ENCODE results near the gene STK32A. TPM values are rescaled to one million over a fixed set of nuclear protein-coding genes. Genes with fewer than 3 reads are reported as not detected.

The STK32A gene
- total and polyA plus RNA-seq, 2 experiments from 2014 or later, result 2.4 to 2.8 TPM

DNA sequence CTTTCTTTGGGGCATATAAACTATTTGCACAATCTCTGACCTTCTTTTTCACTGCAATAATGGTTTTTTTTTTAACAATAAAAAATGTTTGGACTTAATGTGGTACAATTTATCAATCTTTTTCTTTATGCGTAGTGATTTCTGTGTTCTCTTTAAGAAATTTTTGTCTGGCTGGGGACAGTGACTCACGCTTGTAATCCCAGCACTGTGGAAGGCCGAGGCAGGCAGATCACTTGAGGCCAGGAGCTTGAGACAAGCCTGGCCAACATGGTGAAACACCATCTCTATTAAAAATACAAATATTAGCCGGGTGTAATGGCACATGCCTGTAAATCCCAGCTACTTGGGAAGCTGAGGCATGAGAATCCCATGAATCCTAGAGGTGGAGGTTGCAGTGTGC, 72.3 kb downstream of the STK32A start:
- H3K9me3 Mint-ChIP-seq, result no peaks in the 10 kb centered on the region; the same call in 2 of the 3 replicates
- Histone ChIP-seq H3K4me2 (no peak overlapping the region), H3K4me1 (ENCODE audit: insufficient read depth) (peaks cover 17% of the 10 kb centered on the region), H3F3A (replicated peaks; ENCODE audit: low read depth) (no peaks in the 10 kb centered on the region), H3K79me2 (replicated peaks; ENCODE audit: insufficient read depth) (no peaks in the 10 kb centered on the region), H2AFZ (no peak overlapping the region), H3K27ac (ENCODE audit: low read depth) (no peak overlapping the region), H4K20me1 (replicated peaks; ENCODE audit: insufficient read depth) (no peaks in the 10 kb centered on the region), H3K4me3 (no peak overlapping the region), H3K27me3 (ENCODE audit: insufficient read depth) (no peaks in the 10 kb centered on the region), H3K36me3 (ENCODE audit: insufficient read depth) (no peaks in the 10 kb centered on the region), H3K9me2 (ENCODE audit: insufficient read depth) (no peaks in the 10 kb centered on the region)
- peaks cover 2% of the 10 kb centered on the region for H3K27me3 Mint-ChIP-seq (ENCODE audit: insufficient read depth, low read depth, poor library complexity)
- no peak overlapping the region for H3K4me3 Mint-ChIP-seq
- 0 out of 3 replicates have a peak, but pooled peaks cover 5% of the 10 kb centered on the region for H3K36me3 Mint-ChIP-seq (ENCODE audit: low read depth)
- no peak overlapping the region for H3K27ac Mint-ChIP-seq
- DNase-seq (ENCODE audit: low spot score) (no peak), ATAC-seq (no peak)
- H3K4me1 Mint-ChIP-seq, result peaks cover 21% of the 10 kb centered on the region
- TF ChIP-seq EZH2phosphoT487 (IDR thresholded peaks at IDR 0.05; ENCODE audit: unreplicated experiment) (no peak), POLR2AphosphoS5 (IDR thresholded peaks at IDR 0.05; ENCODE audit: low read depth) (no peak), ZNF331 (CRISPR knock-in tag; IDR thresholded peaks at IDR 0.05; ENCODE audit: low read depth) (no peak), CREB1 (CRISPR knock-in tag; IDR thresholded peaks at IDR 0.05; ENCODE audit: low read depth) (no peak), STAT1 (IDR thresholded peaks at IDR 0.05; ENCODE audit: unreplicated experiment) (no peak), EZH2 (IDR thresholded peaks at IDR 0.05; ENCODE audit: low read depth, unreplicated experiment) (no peak), ZNF114 (CRISPR knock-in tag; IDR thresholded peaks at IDR 0.05) (no peak), JUNB (IDR thresholded peaks at IDR 0.05; ENCODE audit: unreplicated experiment) (no peak), NANOG (IDR thresholded peaks at IDR 0.05; ENCODE audit: borderline replicate concordance) (no peak)
- TF ChIP-seq, protein P1, sequence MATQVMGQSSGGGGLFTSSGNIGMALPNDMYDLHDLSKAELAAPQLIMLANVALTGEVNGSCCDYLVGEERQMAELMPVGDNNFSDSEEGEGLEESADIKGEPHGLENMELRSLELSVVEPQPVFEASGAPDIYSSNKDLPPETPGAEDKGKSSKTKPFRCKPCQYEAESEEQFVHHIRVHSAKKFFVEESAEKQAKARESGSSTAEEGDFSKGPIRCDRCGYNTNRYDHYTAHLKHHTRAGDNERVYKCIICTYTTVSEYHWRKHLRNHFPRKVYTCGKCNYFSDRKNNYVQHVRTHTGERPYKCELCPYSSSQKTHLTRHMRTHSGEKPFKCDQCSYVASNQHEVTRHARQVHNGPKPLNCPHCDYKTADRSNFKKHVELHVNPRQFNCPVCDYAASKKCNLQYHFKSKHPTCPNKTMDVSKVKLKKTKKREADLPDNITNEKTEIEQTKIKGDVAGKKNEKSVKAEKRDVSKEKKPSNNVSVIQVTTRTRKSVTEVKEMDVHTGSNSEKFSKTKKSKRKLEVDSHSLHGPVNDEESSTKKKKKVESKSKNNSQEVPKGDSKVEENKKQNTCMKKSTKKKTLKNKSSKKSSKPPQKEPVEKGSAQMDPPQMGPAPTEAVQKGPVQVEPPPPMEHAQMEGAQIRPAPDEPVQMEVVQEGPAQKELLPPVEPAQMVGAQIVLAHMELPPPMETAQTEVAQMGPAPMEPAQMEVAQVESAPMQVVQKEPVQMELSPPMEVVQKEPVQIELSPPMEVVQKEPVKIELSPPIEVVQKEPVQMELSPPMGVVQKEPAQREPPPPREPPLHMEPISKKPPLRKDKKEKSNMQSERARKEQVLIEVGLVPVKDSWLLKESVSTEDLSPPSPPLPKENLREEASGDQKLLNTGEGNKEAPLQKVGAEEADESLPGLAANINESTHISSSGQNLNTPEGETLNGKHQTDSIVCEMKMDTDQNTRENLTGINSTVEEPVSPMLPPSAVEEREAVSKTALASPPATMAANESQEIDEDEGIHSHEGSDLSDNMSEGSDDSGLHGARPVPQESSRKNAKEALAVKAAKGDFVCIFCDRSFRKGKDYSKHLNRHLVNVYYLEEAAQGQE (IDR thresholded peaks at IDR 0.05; ENCODE audit: unreplicated experiment), result no peak
- TF ChIP-seq, protein P2, sequence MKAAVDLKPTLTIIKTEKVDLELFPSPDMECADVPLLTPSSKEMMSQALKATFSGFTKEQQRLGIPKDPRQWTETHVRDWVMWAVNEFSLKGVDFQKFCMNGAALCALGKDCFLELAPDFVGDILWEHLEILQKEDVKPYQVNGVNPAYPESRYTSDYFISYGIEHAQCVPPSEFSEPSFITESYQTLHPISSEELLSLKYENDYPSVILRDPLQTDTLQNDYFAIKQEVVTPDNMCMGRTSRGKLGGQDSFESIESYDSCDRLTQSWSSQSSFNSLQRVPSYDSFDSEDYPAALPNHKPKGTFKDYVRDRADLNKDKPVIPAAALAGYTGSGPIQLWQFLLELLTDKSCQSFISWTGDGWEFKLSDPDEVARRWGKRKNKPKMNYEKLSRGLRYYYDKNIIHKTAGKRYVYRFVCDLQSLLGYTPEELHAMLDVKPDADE (IDR thresholded peaks at IDR 0.05), result no peak
- TF ChIP-seq, protein P3, sequence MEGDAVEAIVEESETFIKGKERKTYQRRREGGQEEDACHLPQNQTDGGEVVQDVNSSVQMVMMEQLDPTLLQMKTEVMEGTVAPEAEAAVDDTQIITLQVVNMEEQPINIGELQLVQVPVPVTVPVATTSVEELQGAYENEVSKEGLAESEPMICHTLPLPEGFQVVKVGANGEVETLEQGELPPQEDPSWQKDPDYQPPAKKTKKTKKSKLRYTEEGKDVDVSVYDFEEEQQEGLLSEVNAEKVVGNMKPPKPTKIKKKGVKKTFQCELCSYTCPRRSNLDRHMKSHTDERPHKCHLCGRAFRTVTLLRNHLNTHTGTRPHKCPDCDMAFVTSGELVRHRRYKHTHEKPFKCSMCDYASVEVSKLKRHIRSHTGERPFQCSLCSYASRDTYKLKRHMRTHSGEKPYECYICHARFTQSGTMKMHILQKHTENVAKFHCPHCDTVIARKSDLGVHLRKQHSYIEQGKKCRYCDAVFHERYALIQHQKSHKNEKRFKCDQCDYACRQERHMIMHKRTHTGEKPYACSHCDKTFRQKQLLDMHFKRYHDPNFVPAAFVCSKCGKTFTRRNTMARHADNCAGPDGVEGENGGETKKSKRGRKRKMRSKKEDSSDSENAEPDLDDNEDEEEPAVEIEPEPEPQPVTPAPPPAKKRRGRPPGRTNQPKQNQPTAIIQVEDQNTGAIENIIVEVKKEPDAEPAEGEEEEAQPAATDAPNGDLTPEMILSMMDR (conservative IDR thresholded peaks at IDR 0.05; ENCODE audit: low read depth in 2 of 2), result no peak
- TF ChIP-seq, protein P4, sequence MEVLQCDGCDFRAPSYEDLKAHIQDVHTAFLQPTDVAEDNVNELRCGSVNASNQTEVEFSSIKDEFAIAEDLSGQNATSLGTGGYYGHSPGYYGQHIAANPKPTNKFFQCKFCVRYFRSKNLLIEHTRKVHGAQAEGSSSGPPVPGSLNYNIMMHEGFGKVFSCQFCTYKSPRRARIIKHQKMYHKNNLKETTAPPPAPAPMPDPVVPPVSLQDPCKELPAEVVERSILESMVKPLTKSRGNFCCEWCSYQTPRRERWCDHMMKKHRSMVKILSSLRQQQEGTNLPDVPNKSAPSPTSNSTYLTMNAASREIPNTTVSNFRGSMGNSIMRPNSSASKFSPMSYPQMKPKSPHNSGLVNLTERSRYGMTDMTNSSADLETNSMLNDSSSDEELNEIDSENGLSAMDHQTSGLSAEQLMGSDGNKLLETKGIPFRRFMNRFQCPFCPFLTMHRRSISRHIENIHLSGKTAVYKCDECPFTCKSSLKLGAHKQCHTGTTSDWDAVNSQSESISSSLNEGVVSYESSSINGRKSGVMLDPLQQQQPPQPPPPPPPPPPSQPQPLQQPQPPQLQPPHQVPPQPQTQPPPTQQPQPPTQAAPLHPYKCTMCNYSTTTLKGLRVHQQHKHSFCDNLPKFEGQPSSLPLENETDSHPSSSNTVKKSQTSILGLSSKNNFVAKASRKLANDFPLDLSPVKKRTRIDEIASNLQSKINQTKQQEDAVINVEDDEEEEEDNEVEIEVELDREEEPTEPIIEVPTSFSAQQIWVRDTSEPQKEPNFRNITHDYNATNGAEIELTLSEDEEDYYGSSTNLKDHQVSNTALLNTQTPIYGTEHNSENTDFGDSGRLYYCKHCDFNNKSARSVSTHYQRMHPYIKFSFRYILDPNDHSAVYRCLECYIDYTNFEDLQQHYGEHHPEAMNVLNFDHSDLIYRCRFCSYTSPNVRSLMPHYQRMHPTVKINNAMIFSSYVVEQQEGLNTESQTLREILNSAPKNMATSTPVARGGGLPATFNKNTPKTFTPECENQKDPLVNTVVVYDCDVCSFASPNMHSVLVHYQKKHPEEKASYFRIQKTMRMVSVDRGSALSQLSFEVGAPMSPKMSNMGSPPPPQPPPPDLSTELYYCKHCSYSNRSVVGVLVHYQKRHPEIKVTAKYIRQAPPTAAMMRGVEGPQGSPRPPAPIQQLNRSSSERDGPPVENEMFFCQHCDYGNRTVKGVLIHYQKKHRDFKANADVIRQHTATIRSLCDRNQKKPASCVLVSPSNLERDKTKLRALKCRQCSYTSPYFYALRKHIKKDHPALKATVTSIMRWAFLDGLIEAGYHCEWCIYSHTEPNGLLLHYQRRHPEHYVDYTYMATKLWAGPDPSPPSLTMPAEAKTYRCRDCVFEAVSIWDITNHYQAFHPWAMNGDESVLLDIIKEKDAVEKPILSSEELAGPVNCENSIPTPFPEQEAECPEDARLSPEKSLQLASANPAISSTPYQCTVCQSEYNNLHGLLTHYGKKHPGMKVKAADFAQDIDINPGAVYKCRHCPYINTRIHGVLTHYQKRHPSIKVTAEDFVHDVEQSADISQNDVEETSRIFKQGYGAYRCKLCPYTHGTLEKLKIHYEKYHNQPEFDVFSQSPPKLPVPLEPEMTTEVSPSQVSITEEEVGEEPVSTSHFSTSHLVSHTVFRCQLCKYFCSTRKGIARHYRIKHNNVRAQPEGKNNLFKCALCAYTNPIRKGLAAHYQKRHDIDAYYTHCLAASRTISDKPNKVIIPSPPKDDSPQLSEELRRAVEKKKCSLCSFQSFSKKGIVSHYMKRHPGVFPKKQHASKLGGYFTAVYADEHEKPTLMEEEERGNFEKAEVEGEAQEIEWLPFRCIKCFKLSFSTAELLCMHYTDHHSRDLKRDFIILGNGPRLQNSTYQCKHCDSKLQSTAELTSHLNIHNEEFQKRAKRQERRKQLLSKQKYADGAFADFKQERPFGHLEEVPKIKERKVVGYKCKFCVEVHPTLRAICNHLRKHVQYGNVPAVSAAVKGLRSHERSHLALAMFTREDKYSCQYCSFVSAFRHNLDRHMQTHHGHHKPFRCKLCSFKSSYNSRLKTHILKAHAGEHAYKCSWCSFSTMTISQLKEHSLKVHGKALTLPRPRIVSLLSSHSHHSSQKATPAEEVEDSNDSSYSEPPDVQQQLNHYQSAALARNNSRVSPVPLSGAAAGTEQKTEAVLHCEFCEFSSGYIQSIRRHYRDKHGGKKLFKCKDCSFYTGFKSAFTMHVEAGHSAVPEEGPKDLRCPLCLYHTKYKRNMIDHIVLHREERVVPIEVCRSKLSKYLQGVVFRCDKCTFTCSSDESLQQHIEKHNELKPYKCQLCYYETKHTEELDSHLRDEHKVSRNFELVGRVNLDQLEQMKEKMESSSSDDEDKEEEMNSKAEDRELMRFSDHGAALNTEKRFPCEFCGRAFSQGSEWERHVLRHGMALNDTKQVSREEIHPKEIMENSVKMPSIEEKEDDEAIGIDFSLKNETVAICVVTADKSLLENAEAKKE (CRISPR knock-in tag; IDR thresholded peaks at IDR 0.05), result no peak
